HepG2 (cell line): ENCODE measurements around the gene GLIS2. TPM values are rescaled to one million over a fixed set of nuclear protein-coding genes. Genes with fewer than 3 reads are reported as not detected.

Experiments
- ATAC-seq: fragments of 200-7000 bp; cut with Tn5 transposase; 3 replicates; pipeline ENCODE4 v1.9.1; 2020; ENCODE audit warnings: mild to moderate bottlenecking, moderate library complexity
- BruUV-seq: library from RNA; stranded (reverse); fragments of 400-500 nt; replicated peaks from 2 replicates; lab custom pipeline; 2021; lab: Mats Ljungman, UMichigan
- CTCF ChIA-PET: fragments of 300-600 bp; formaldehyde crosslinking; extraction: SDS; loops from one replicate; lab custom pipeline; 2021; ENCODE audit warnings: low total read pairs, inconsistent platforms, low intra/inter-chr PET ratio; lab: Yijun Ruan, JAX
- POLR2A ChIA-PET: fragments of 350-600 bp; sonication (Branson Sonifier 250); formaldehyde crosslinking; loops from one replicate; lab custom pipeline; 2020; ENCODE audit warnings: antibody characterized with exemption, inconsistent platforms; lab: Yijun Ruan, JAX
- DNase-seq: peaks from one replicate; pipeline ENCODE4 v3.0.0-alpha.2; 2015; ENCODE audit warnings: low spot score
- FAIRE-seq: peaks from 3 replicates; lab custom pipeline; 2011; peaks lifted over from hg19 to GRCh38; lab: Jason Lieb, UNC
- H2AFZ ChIP-seq: one replicate; pipeline ENCODE4 v1.6.1; 2011; ENCODE audit warnings: low read length, inconsistent platforms
- H3K27ac ChIP-seq: fragments of 300-600 bp; 3 replicates; pipeline ENCODE4 v1.8.0; 2011; ENCODE audit warnings: mixed run types, mild to moderate bottlenecking, mixed read lengths, low read length, inconsistent platforms; ENCODE audit not compliant: insufficient read depth; ENCODE audit errors: extremely low read length
- H3K27me3 ChIP-seq, 2 experiments: fragments of 200-600 bp in 1 of 2; 2 replicates in 1 of 2; 3 replicates in 1 of 2; pipeline versions ENCODE4 v1.6.0 to v1.8.0; 2011; ENCODE audit warnings: low read length in 2 of 2, mild to moderate bottlenecking in 2 of 2, moderate library complexity in 2 of 2, inconsistent platforms in 1 of 2; ENCODE audit not compliant: insufficient read depth in 2 of 2, control insufficient read depth in 1 of 2
- H3K36me3 ChIP-seq, 2 experiments: fragments of 200-600 bp in 1 of 2; replicated peaks in 1 of 2; 2 replicates in 1 of 2; 3 replicates in 1 of 2; pipeline versions ENCODE4 v1.5.1 to v1.8.0; 2011; ENCODE audit warnings: low read length in 2 of 2, inconsistent platforms in 1 of 2; ENCODE audit not compliant: insufficient read depth in 2 of 2, control insufficient read depth in 1 of 2
- H3K4me1 ChIP-seq: 2 replicates; pipeline ENCODE4 v1.5.1; 2012; ENCODE audit warnings: low read length, inconsistent platforms; ENCODE audit not compliant: insufficient read depth
- H3K4me2 ChIP-seq: 2 replicates; pipeline ENCODE4 v1.6.0; 2011; ENCODE audit warnings: low read depth, low read length, inconsistent platforms
- H3K4me3 ChIP-seq, 3 experiments: fragments of 200-600 bp in 1 of 3; sonication (generic), shearing (Covaris generic) in 1 of 3; replicated peaks in 1 of 3; 2 replicates each; pipeline ENCODE4 v1.5.1; 2011 to 2016; ENCODE audit warnings: low read length in 3 of 3, inconsistent platforms in 2 of 3, low read depth in 2 of 3, mild to moderate bottlenecking in 2 of 3, control low read depth in 1 of 3, mixed read lengths in 1 of 3; ENCODE audit not compliant: insufficient read depth in 1 of 3
- H3K79me2 ChIP-seq: one replicate; pipeline ENCODE4 v1.6.1; 2011; ENCODE audit warnings: low read length, inconsistent platforms; ENCODE audit not compliant: insufficient read depth
- H3K9ac ChIP-seq: 2 replicates; pipeline ENCODE4 v1.6.0; 2011; ENCODE audit warnings: mild to moderate bottlenecking, low read depth, low read length, inconsistent platforms; ENCODE audit not compliant: insufficient read depth
- H3K9me3 ChIP-seq: 2 replicates; pipeline ENCODE4 v1.5.1; 2012; ENCODE audit warnings: mild to moderate bottlenecking, low read length
- H4K20me1 ChIP-seq: 2 replicates; pipeline ENCODE4 v1.6.0; 2011; ENCODE audit warnings: inconsistent platforms, mild to moderate bottlenecking, low read length, moderate library complexity; ENCODE audit not compliant: insufficient read depth
- AGO2 ChIP-seq: fragments of 200-400 bp; formaldehyde crosslinking; optimal IDR thresholded peaks from 2 replicates; pipeline ENCODE3; 2017; ENCODE audit warnings: mild to moderate bottlenecking, low read depth, low read length, moderate library complexity
- CENPT ChIP-seq: sonication (generic); formaldehyde crosslinking; IDR thresholded peaks from 2 replicates; pipeline ENCODE4 v1.8.0; 2022; ENCODE audit warnings: low read depth, mild to moderate bottlenecking, moderate library complexity, missing genetic modification reagents
- CHD2 ChIP-seq: IDR thresholded peaks from 2 replicates; pipeline ENCODE4 v1.6.1; 2011; ENCODE audit warnings: low read depth, low read length, improper control_type of control experiment
- HES4 ChIP-seq: sonication (generic); formaldehyde crosslinking; IDR thresholded peaks from 2 replicates; pipeline ENCODE4 v1.9.0; 2021; ENCODE audit warnings: mild to moderate bottlenecking, missing genetic modification reagents, borderline replicate concordance
- NKX3-1 ChIP-seq: sonication (generic); formaldehyde crosslinking; IDR thresholded peaks from 2 replicates; pipeline ENCODE4 v1.5.0; 2020; ENCODE audit warnings: missing genetic modification reagents
- PTBP1 ChIP-seq: fragments of 200-400 bp; formaldehyde crosslinking; IDR thresholded peaks from 2 replicates; pipeline ENCODE4 v1.6.1; 2018; ENCODE audit warnings: low read length, low read depth; ENCODE audit not compliant: poor library complexity, severe bottlenecking
- RBFOX2 ChIP-seq: fragments of 200-400 bp; formaldehyde crosslinking; IDR thresholded peaks from 2 replicates; pipeline ENCODE4 v1.6.1; 2017; ENCODE audit warnings: low read depth, mild to moderate bottlenecking, low read length
- SP140L ChIP-seq: sonication (generic); formaldehyde crosslinking; IDR thresholded peaks from 2 replicates; pipeline ENCODE4 v1.4.0; 2020; ENCODE audit warnings: missing genetic modification reagents, borderline replicate concordance
- ZBTB8A ChIP-seq: sonication (generic); formaldehyde crosslinking; IDR thresholded peaks from 2 replicates; pipeline ENCODE4 v1.4.0; 2020; ENCODE audit warnings: mild to moderate bottlenecking, low read depth, missing genetic modification reagents, borderline replicate concordance
- ZC3H4 ChIP-seq: sonication (generic); formaldehyde crosslinking; IDR thresholded peaks from 2 replicates; pipeline ENCODE4 v1.4.0; 2020; ENCODE audit warnings: missing genetic modification reagents, borderline replicate concordance
- ZHX1 ChIP-seq: sonication (generic); formaldehyde crosslinking; IDR thresholded peaks from 2 replicates; pipeline ENCODE4 v1.8.1; 2022; ENCODE audit warnings: low read depth, mild to moderate bottlenecking, missing genetic modification reagents
- ZNF232 ChIP-seq: sonication (generic); formaldehyde crosslinking; IDR thresholded peaks from 2 replicates; pipeline ENCODE4 v1.4.0; 2020; ENCODE audit warnings: missing genetic modification reagents, borderline replicate concordance
- ZNF460 ChIP-seq: sonication (generic); formaldehyde crosslinking; IDR thresholded peaks from 2 replicates; pipeline ENCODE4 v1.5.1; 2020; ENCODE audit warnings: missing genetic modification reagents, mild to moderate bottlenecking, borderline replicate concordance
- WGBS: methylation state at CpG from one replicate; pipeline ENCODE4 v1.1.6; 2017; ENCODE audit warnings: low lambda C conversion rate; 5-methylcytosine and 5-hydroxymethylcytosine counted together
- in situ Hi-C: cut with HindIII; loops from 2 replicates; pipeline ENCODE4 v1.10.0; 2017; ENCODE audit warnings: low pct_unique_long_range_greater_than_20kb; ENCODE audit not compliant: extremely low pct_ligation_motif_present
- intact Hi-C: fragments of 100-400 bp; cut with micrococcal nuclease; formaldehyde crosslinking; loops from one replicate; pipeline ENCODE4 v1.10.0; 2022; ENCODE audit not compliant: unreplicated experiment
- polyA plus RNA-seq, 8 experiments: library from polyadenylated mRNA; depleted of rRNA in 3 of 8; stranded (reverse) in 7 of 8; unstranded in 1 of 8; fragments of >200 nt; fragmentation: Illumina TruSeq in 4 of 8; extraction: Trizol in 4 of 8; gene quantifications; 2 replicates each; pipeline versions ENCODE4 v1.2.1 to v1.2.3, GENCODE V29; 2011 to 2016; ENCODE audit warnings: low read depth in 4 of 8, missing spikeins in 1 of 8, mixed read lengths in 1 of 8; ENCODE audit not compliant: insufficient read depth in 1 of 8
- total RNA-seq, 5 experiments: library from RNA; depleted of rRNA; stranded (reverse); fragments of >200 nt; fragmentation: Illumina TruSeq; extraction: Trizol; gene quantifications; 2 replicates each; pipeline ENCODE4 v1.2.3, GENCODE V29; 2016; ENCODE audit warnings: low read depth in 1 of 5
- TF ChIP-seq, protein P1 (sequence below): sonication (generic); formaldehyde crosslinking; IDR thresholded peaks from 2 replicates; pipeline ENCODE4 v1.4.0; 2020; ENCODE audit warnings: missing genetic modification reagents
- TF ChIP-seq, protein P2 (sequence below): sonication (generic); formaldehyde crosslinking; IDR thresholded peaks from 2 replicates; pipeline ENCODE4 v1.5.1; 2020; ENCODE audit warnings: mild to moderate bottlenecking, missing genetic modification reagents, moderate library complexity

Gene GLIS2
- total and polyA plus RNA-seq, 2 of the 13 experiments (the other 11 are each of a cell fraction or from before 2014, with no cell fraction given), result 0.28 to 0.29 TPM

DNA sequence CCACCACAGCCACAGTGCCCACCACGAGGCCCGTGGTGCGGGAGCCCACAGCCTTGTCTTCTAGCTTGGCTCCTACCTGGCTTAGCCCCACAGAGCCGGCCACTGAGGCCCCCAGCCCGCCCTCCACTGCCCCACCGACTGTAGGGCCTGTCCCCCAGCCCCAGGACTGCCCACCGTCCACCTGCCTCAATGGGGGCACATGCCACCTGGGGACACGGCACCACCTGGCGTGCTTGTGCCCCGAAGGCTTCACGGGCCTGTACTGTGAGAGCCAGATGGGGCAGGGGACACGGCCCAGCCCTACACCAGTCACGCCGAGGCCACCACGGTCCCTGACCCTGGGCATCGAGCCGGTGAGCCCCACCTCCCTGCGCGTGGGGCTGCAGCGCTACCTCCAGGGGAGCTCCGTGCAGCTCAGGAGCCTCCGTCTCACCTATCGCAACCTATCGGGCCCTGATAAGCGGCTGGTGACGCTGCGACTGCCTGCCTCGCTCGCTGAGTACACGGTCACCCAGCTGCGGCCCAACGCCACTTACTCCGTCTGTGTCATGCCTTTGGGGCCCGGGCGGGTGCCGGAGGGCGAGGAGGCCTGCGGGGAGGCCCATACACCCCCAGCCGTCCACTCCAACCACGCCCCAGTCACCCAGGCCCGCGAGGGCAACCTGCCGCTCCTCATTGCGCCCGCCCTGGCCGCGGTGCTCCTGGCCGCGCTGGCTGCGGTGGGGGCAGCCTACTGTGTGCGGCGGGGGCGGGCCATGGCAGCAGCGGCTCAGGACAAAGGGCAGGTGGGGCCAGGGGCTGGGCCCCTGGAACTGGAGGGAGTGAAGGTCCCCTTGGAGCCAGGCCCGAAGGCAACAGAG, 66.3 kb downstream of the GLIS2 start:
- no peaks in the 10 kb centered on the region for H3K27me3 ChIP-seq
- H3K4me2 ChIP-seq, result no peak overlapping the region
- ATAC-seq (no peak), DNase-seq (no peak), FAIRE-seq (no peak)
- no TSS peak for BruUV-seq
- intact Hi-C loops, result no loop called here
- no peaks in the 10 kb centered on the region for H3K9me3 ChIP-seq
- no peak overlapping the region for H3K4me3 ChIP-seq
- no peak overlapping the region for H2AFZ ChIP-seq
- in situ Hi-C loops, result no loop called here
- peaks cover 14% of the 10 kb centered on the region for H3K79me2 ChIP-seq
- H3K36me3 ChIP-seq, result peaks cover 4 to 16% of the 10 kb centered on the region in 2 experiments
- POLR2A ChIA-PET, result interaction anchor here (0.7 to 2.4 kb wide), 2 partner anchors 9 to 13 kb away, joined by 3 to 9 read pairs; no protein-coding TSS in a partner anchor
- H3K9ac ChIP-seq, result no peak overlapping the region
- peaks cover 33% of the 10 kb centered on the region for H3K4me1 ChIP-seq
- CTCF ChIA-PET, result no interaction called here
- peaks cover 32% of the 10 kb centered on the region for H4K20me1 ChIP-seq
- no peak overlapping the region for H3K27ac ChIP-seq
- 97% methylated on average over 28 of the region's 55 CpGs for WGBS
- TF ChIP-seq, protein P1, sequence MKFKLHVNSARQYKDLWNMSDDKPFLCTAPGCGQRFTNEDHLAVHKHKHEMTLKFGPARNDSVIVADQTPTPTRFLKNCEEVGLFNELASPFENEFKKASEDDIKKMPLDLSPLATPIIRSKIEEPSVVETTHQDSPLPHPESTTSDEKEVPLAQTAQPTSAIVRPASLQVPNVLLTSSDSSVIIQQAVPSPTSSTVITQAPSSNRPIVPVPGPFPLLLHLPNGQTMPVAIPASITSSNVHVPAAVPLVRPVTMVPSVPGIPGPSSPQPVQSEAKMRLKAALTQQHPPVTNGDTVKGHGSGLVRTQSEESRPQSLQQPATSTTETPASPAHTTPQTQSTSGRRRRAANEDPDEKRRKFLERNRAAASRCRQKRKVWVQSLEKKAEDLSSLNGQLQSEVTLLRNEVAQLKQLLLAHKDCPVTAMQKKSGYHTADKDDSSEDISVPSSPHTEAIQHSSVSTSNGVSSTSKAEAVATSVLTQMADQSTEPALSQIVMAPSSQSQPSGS (CRISPR knock-in tag), result no peak
- TF ChIP-seq CHD2, result no peak
- 0 out of 2 replicates have a peak, but pooled peaks have one; percentile 26 for TF ChIP-seq ZHX1 (CRISPR knock-in tag)
- no peak for TF ChIP-seq HES4 (CRISPR knock-in tag)
- TF ChIP-seq ZNF460, result no peak
- TF ChIP-seq AGO2, result peak; percentile 97
- TF ChIP-seq SP140L (CRISPR knock-in tag), result no peak
- no peak for TF ChIP-seq PTBP1
- no peak for TF ChIP-seq CENPT (CRISPR knock-in tag)
- TF ChIP-seq NKX3-1 (CRISPR knock-in tag), result no peak
- TF ChIP-seq ZC3H4 (CRISPR knock-in tag), result no peak
- TF ChIP-seq, protein P2, sequence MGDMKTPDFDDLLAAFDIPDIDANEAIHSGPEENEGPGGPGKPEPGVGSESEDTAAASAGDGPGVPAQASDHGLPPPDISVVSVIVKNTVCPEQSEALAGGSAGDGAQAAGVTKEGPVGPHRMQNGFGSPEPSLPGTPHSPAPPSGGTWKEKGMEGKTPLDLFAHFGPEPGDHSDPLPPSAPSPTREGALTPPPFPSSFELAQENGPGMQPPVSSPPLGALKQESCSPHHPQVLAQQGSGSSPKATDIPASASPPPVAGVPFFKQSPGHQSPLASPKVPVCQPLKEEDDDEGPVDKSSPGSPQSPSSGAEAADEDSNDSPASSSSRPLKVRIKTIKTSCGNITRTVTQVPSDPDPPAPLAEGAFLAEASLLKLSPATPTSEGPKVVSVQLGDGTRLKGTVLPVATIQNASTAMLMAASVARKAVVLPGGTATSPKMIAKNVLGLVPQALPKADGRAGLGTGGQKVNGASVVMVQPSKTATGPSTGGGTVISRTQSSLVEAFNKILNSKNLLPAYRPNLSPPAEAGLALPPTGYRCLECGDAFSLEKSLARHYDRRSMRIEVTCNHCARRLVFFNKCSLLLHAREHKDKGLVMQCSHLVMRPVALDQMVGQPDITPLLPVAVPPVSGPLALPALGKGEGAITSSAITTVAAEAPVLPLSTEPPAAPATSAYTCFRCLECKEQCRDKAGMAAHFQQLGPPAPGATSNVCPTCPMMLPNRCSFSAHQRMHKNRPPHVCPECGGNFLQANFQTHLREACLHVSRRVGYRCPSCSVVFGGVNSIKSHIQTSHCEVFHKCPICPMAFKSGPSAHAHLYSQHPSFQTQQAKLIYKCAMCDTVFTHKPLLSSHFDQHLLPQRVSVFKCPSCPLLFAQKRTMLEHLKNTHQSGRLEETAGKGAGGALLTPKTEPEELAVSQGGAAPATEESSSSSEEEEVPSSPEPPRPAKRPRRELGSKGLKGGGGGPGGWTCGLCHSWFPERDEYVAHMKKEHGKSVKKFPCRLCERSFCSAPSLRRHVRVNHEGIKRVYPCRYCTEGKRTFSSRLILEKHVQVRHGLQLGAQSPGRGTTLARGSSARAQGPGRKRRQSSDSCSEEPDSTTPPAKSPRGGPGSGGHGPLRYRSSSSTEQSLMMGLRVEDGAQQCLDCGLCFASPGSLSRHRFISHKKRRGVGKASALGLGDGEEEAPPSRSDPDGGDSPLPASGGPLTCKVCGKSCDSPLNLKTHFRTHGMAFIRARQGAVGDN (CRISPR knock-in tag), result peak; percentile 17; the same call in 1 of the 2 replicates
- TF ChIP-seq ZBTB8A, result no peak
- no peak for TF ChIP-seq ZNF232
- peak; percentile 78 for TF ChIP-seq RBFOX2
